Motor neuron (in vitro differentiated cells): ENCODE measurements around the gene ADGRA3. TPM values are rescaled to one million over a fixed set of nuclear protein-coding genes. Genes with fewer than 3 reads are reported as not detected.
"Not testable (repeated sequence)": the region's sequence is repeated elsewhere in the genome, so short reads cannot be mapped to it uniquely, and the experiment has no call there.

Source experiments
- ATAC-seq, 8 experiments: fragments of 200-7000 bp; cut with Tn5 transposase; replicated peaks in 6 of 8; 2 replicates each; pipeline ENCODE4 v1.8.0; 2021; ENCODE audit warnings: mild to moderate bottlenecking in 8 of 8, moderate library complexity in 8 of 8
- H3K27ac ChIP-seq, 2 donors: fragments of 250-450 bp; sonication (Bioruptor Pico); 2 replicates each; pipeline ENCODE4 v1.9.0; 2021; ENCODE audit warnings: antibody characterized with exemption in 2 of 2, mild to moderate bottlenecking in 2 of 2, moderate library complexity in 1 of 2
- H3K4me1 ChIP-seq, 2 donors: fragments of 250-450 bp; sonication (Bioruptor Pico); replicated peaks in 1 of 2; 2 replicates each; pipeline ENCODE4 v1.6.1; 2021; ENCODE audit warnings: antibody characterized with exemption in 2 of 2, mild to moderate bottlenecking in 2 of 2, moderate library complexity in 1 of 2
- H3K4me3 ChIP-seq, 5 donors: fragments of 250-450 bp; sonication (Bioruptor Pico); 2 replicates each; pipeline ENCODE4 v1.9.0; 2021; ENCODE audit warnings: antibody characterized with exemption in 5 of 5, mild to moderate bottlenecking in 5 of 5, moderate library complexity in 4 of 5
- WGBS, 10 experiments: fragments of 450-650 bp; shearing (Covaris generic); methylation state at CpG; one replicate each; pipeline ENCODE4 v1.0.0; 2022; 5-methylcytosine and 5-hydroxymethylcytosine counted together
- in situ Hi-C, 9 experiments: fragments of 400-800 bp; cut with MboI; loops; one replicate each; pipeline ENCODE4 v1.15.0; 2021; ENCODE audit warnings: low sequenced_read_pairs in 9 of 9, low pct_unique_long_range_greater_than_20kb in 2 of 9; ENCODE audit not compliant: unreplicated experiment in 9 of 9
- total RNA-seq, 8 experiments: library from RNA; unstranded; fragments of 300-600 nt; gene quantifications; 2 replicates each; pipeline versions ENCODE4 v1.2.3 to v1.2.4, GENCODE V29; 2022

Gene ADGRA3
- total RNA-seq, 8 experiments from 2014 or later = 12.5 to 137 (median 28.1) TPM

DNA sequence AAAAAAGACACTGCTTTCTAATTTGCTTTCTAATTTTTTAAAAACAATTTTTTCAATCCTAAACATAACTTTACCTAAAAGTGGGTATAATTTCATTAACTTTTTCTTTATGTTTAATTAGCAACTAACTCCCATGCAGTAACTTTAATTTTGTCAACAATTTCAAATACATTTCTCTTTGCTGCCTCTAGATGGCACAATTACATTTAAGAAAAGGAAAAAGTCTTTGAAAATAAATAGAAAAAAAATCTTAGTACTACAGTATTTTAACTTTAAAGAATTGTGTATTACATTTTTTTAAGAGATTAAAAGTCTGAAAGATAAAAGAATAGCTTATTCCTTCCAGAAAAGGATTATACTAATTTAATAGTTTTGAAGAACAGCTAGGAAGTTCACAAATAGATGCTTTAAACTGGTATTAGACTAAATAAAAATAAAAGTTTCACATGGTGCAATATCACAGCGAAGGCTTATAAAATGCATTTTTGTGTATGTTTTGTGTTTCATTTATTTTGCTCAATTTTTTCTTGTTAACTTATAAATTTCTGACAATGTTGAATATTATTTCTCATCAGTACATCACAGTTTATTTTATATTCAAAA lies 105.1 kb downstream of the ADGRA3 start:
- no peak for ATAC-seq
- Histone ChIP-seq H3K4me1 (no peaks in the 10 kb centered on the region), H3K4me3 (no peak overlapping the region), H3K27ac (no peak overlapping the region)
- WGBS, 10 experiments = 62 to 100% (median 79%) methylated on average over 1 of the region's 1 CpG
- in situ Hi-C loops = loop anchor here (25.0 kb wide), 2 partner anchors 202 to 277 kb away; partner anchors contain the start of gene GBA3 (in 8 of the 9)

DNA sequence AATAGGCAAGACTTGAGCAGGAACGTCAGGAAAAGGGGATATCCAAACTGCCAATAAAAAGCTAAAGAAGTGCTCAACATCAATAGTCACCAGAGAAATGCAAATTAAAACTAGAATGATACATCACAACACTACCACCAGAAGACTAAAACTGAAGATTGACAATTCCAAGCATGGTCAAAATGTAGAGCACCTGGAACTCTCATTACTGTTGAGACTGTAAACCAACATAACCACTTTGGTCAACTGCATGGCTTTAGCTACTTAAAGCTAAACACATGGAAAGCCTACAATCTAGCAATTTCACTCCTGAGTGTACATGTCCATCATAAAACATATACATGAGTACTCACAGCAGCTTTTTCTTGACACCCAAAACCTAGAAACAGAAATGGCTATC lies 107.4 kb downstream of the ADGRA3 start:
- Histone ChIP-seq H3K4me3 (no peak overlapping the region), H3K27ac (no peak overlapping the region), H3K4me1 (no peaks in the 10 kb centered on the region)
- in situ Hi-C loops = loop anchor here (25.0 kb wide), 2 partner anchors 204 to 279 kb away; partner anchors contain the start of gene GBA3 (in 8 of the 9)
- ATAC-seq = no peak
- 69 to 100% (median 93%) methylated on average over 1 of the region's 1 CpG; no CpG with 5 or more reads in 1 of the 10 experiments for WGBS, 10 experiments

DNA sequence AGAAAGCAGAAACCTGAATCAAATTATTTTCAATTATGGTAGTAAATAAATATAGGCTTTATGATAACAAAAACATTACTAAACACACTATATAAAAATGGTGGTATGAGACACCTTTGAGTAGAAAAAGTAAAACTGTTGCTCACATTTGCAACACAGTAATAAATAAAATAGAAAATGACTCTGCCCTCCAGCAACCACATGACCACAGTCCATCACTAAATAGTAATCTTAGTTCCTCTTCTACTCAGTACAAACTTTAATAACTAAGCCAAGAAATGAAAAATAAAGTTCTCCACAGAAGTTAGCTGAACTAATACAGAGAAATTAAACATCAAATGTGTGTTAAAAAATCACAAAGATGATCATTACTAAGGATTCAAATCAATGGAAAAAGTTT lies 108.5 kb downstream of the ADGRA3 start:
- Histone ChIP-seq H3K4me1 (no peaks in the 10 kb centered on the region), H3K27ac (no peak overlapping the region), H3K4me3 (no peak overlapping the region)
- in situ Hi-C loops = loop anchor here (25.0 kb wide), 2 partner anchors 205 to 280 kb away; partner anchors contain the start of gene GBA3 (in 8 of the 9)
- ATAC-seq = no peak

DNA sequence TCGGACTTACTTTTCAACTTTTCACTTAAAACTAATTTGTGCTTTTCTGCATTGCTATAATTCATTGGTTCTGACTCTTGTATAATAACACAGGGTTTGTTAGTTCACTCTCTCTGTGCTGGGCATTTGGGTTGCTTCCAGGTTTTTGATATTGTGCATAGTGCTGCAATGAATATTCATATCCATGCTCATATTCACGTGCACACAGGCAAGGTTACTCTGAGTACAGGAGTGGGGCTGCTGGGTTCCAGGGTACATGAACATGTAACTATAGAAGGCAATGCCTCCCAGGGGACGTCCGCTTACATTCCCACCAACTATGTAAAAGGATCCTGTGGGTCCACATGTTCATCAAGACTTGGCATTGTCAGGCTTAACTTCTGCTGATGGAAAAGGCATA lies 117.2 kb downstream of the ADGRA3 start:
- in situ Hi-C loops = loop anchor here in 6 of 9 experiments (25.0 kb wide), 3 partner anchors 586 to 886 kb away; no protein-coding TSS in a partner anchor
- ATAC-seq = peak in 2 of 8 experiments; percentile 62 to 96
- 39 to 100% (median 93%) methylated on average over 1 to 4 of the region's 4 CpGs for WGBS, 10 experiments
- no peaks in the 10 kb centered on the region for H3K4me1 ChIP-seq
- no peak overlapping the region for H3K4me3 ChIP-seq
- H3K27ac ChIP-seq = no peak overlapping the region

DNA sequence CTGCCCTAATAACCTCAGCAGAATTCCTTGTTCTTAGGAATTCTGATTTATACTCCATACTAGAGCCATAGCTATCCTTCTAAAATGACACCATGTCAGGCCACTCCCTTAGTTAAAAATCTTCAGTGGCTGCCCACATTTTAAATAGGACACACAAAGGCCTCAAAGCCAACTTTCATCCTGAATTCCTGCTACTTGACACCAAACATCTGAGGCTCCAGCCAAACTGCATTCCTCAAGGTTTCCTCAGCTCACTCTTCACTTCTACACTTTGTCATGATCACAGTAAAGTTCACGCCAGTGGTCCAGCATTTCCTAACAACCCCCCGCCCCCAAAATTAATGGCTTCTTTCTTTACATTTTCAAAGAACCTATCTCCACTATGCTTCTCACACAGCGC lies 124.3 kb downstream of the ADGRA3 start:
- WGBS, 10 experiments = 50 to 100% (median 93%) methylated on average over 1 to 3 of the region's 3 CpGs; no CpG with 5 or more reads in 3 of the 10 experiments
- H3K4me3 ChIP-seq = no peak overlapping the region
- in situ Hi-C loops = loop anchor here in 6 of 9 experiments (25.0 kb wide), 3 partner anchors 579 to 879 kb away; no protein-coding TSS in a partner anchor
- ATAC-seq = no peak
- H3K4me1 ChIP-seq = no peaks in the 10 kb centered on the region
- H3K27ac ChIP-seq = no peak overlapping the region

DNA sequence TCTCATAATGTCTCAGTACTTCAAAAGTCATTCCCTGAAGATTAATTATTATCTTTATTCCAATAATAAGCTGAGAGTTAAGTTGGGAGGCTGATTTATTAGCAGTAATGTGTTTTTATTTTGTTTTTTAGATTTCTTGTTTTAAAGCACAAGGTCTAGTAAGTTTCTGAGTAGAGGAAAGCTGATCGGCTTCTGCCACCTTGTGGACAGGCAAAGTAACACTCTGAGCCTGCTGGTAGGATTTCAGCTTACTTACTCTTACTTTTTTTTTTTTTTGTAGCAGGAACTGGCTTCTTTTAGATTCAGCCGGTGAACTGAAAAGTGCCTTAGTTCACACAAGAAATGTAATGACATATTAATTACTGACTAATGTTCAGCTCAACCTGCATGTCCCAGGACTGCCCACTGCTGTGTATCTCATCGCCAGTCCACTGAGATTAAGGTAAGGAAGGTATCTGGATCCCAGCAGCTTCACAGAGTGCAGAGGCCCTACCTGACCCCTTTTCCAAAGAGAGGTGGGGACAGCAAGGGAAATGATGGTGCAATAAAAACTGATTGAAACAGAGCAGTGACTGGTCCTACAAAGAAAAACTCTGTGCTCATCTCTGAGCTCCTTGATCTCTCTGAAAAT lies 126.5 kb downstream of the ADGRA3 start:
- Histone ChIP-seq H3K4me3 (no peak overlapping the region), H3K27ac (no peak overlapping the region), H3K4me1 (no peaks in the 10 kb centered on the region)
- 0 to 37% (median 0%) methylated on average over 1 to 3 of the region's 3 CpGs for WGBS, 10 experiments
- in situ Hi-C loops = loop anchor here in 8 of 9 experiments (10.0 to 25.0 kb wide), 4 partner anchors 577 to 877 kb away; no protein-coding TSS in a partner anchor
- ATAC-seq = peak; percentile 65 to 88 (median 75)

DNA sequence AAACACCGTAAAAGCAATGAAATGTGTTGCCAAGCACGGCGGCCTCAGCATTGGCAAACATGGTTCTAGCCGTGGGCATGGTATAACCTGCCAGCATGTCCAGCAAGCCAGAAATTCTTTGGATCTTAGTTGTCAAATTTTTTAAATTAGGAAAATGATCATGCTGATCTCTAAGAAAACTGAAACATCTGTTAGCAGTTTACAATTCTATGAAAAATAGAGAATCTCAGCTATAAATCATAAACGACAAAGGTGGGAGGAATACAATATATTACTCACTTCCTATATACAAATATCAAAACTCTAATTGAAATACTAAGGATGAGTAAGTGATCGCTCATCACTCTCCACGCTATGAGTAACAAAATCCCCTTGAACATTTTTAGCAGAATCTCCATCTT lies 130.3 kb downstream of the ADGRA3 start:
- in situ Hi-C loops = loop anchor here in 8 of 9 experiments (10.0 to 25.0 kb wide), 4 partner anchors 573 to 873 kb away; no protein-coding TSS in a partner anchor
- ATAC-seq = no peak
- Histone ChIP-seq H3K27ac (no peak overlapping the region), H3K4me1 (no peaks in the 10 kb centered on the region), H3K4me3 (no peak overlapping the region)
- 4 to 100% (median 95%) methylated on average over 6 to 7 of the region's 7 CpGs; no CpG with 5 or more reads in 1 of the 10 experiments for WGBS, 10 experiments

DNA sequence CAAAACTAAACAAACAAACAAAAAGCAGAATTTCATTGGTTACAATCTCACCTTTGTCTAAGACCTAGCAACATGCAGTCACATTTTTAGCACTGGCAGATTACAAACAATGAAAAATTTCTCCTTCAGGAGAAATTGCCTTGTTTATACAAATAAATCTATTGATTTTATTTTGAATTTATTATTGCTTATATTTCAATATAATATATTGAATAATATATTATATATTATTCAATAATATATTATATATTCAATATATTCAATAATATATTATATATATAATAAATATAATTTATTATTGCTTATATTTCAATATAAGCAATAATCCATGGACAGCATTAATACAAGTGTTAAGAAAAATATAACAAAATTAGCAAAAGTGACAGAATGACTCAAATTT lies 131.7 kb downstream of the ADGRA3 start:
- no peak overlapping the region for H3K4me3 ChIP-seq
- no peak for ATAC-seq
- in situ Hi-C loops = loop anchor here in 8 of 9 experiments (10.0 to 25.0 kb wide), 4 partner anchors 572 to 872 kb away; no protein-coding TSS in a partner anchor
- no peaks in the 10 kb centered on the region for H3K4me1 ChIP-seq
- H3K27ac ChIP-seq = no peak overlapping the region

DNA sequence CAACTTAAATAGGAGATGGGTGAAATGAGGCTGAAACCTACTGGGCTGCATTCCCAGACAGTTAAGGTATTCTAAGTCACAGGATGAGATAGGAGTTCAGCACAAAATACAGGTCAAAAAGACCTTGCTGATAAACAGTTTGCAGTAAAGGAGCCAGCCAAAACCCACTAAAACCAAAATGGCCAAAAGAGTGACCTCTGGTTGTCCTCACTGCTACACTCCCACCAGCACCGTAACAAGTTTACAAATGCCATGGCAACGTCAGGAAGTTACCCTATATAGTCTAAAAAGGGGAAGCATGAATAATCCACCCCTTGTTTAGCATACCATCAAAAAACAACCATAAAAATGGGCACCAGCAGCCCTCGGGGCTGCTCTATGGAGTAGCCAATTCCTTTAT lies 133.7 kb downstream of the ADGRA3 start:
- in situ Hi-C loops = loop anchor here in 8 of 9 experiments (10.0 to 25.0 kb wide), 4 partner anchors 570 to 870 kb away; no protein-coding TSS in a partner anchor
- H3K4me3 ChIP-seq = not testable (repeated sequence)
- WGBS, 10 experiments = 37 to 100% (median 73%) methylated on average over 1 to 3 of the region's 3 CpGs; no CpG with 5 or more reads in 2 of the 10 experiments

DNA sequence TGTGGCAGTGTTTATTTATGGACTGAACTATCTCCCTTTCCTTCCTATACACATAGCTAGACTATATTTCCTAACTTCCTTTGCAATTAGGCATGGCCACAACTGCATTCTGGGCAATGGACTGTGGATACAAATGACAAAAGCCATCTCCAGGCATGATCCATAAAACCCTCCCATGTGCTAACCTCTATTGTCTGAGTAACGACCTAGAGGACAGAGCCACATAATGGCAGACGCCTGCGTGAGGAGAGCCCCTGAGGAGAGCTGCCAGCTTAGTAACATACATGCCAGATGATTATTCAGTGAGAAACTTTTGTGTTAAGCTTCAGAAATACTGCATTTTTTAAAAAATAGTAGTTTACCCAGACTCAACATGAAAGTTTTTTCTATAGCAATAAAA lies 142.9 kb downstream of the ADGRA3 start:
- H3K4me1 ChIP-seq = peaks cover 2 to 3% of the 10 kb centered on the region in 2 donors
- WGBS, 10 experiments = 13 to 100% (median 29%) methylated on average over 2 to 3 of the region's 3 CpGs; no CpG with 5 or more reads in 7 of the 10 experiments
- peak in 5 of 8 experiments; percentile 76 to 91 (median 87) for ATAC-seq
- no peak overlapping the region for H3K4me3 ChIP-seq
- in situ Hi-C loops = loop anchor here in 1 of 9 experiments (25.0 kb wide), 1 partner anchor 586 kb away; no protein-coding TSS in a partner anchor
- no peak overlapping the region for H3K27ac ChIP-seq

More for the DNA sequence above, 133.7 kb downstream of the ADGRA3 start:
- not testable (repeated sequence) for H3K4me1 ChIP-seq, H3K27ac ChIP-seq
- ATAC-seq = peak in 1 of 8 experiments; percentile 80

DNA sequence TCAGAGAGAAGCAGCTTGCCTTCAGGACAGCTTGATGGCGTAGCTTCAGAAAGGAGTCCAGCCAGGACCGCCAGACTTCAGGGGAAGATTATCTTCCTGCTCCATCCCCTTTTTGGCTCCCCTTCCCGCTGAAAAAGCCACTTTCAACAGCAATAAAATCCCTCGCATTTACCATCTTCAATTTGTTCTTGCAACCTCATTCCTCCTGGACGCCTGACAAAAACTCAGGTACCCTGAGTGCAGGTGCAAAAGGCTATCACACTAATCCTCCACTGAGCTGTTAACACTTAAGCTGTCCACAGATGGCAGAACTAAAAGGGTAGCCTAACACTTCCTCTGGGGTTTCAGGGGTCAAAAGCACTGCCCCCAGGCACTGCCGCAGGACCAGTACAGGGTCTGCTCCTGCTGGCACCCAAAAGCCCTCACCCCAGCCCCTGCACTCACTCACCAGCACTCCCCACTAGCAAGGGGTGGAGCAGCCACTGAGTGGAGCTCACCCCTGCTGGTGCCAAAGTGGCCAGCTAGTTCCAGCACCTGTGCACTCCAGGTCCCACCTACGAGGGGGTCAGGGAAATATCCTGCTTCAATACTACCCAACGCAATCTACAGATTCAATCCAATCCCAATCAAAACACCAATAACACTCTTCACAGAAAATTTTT lies 145.8 kb downstream of the ADGRA3 start:
- no peak for ATAC-seq
- no peak overlapping the region for H3K4me3 ChIP-seq
- WGBS, 10 experiments = 67 to 100% (median 89%) methylated on average over 1 to 7 of the region's 8 CpGs; no CpG with 5 or more reads in 3 of the 10 experiments
- in situ Hi-C loops = loop anchor here in 1 of 9 experiments (25.0 kb wide), 1 partner anchor 583 kb away; no protein-coding TSS in a partner anchor
- no peak overlapping the region for H3K27ac ChIP-seq
- H3K4me1 ChIP-seq = peaks cover 2 to 3% of the 10 kb centered on the region in 2 donors

DNA sequence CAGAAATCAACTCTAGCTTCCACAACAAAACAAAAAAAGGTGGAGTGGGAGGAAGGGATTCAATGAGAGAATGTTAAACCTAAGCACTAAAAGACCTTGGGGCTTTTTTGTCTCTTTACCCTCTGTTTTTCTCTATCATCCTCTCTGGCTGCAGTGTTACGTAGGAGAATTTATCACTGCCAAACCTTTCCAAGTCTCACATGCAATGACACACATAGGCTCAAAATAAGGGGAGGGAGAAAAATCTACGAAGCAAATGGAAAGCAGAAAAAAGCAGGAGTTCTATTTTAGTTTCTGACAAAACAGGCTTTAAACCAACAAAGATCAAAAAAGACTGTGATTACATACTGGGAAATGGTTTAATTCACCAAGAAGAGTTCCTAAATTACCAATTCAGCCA lies 152.1 kb downstream of the ADGRA3 start:
- WGBS, 10 experiments = 49 to 100% (median 83%) methylated on average over 1 to 2 of the region's 2 CpGs
- Histone ChIP-seq H3K4me1 (no peaks in the 10 kb centered on the region), H3K4me3 (no peak overlapping the region), H3K27ac (no peak overlapping the region)
- no peak for ATAC-seq
- in situ Hi-C loops = loop anchor here in 1 of 9 experiments (25.0 kb wide), 1 partner anchor 576 kb away; no protein-coding TSS in a partner anchor
